ENCODE data around the gene BCL2L13. TPM values are rescaled to one million over a fixed set of nuclear protein-coding genes. Genes with fewer than 3 reads are reported as not detected.
A peak's percentile ranks its signal among the peaks of the same experiment; 100 is the strongest.

Gene BCL2L13
- total and polyA plus RNA-seq, 4 experiments from 2014 or later = 28.3 to 39.2 (median 32.8) TPM

- intact Hi-C loops (cut with micrococcal nuclease) = no loop called here
- Histone ChIP-seq H3K4me3 (ENCODE audit: low read length in 2 of 2) (no peak overlapping the region), H3K4me1 (ENCODE audit: insufficient read depth, low read length) (no peaks in the 10 kb centered on the region), H3K36me3 (ENCODE audit: insufficient read depth, low read length) (no peaks in the 10 kb centered on the region), H3K27me3 (ENCODE audit: insufficient read depth, low read length) (no peaks in the 10 kb centered on the region), H3K9me3 (ENCODE audit: control insufficient read depth in 1 of 2, low read length in 2 of 2) (no peaks in the 10 kb centered on the region), H3K27ac (ENCODE audit: low read depth, low read length) (no peak overlapping the region)
- Mint-ChIP-seq H3K9me3 (no peaks in the 10 kb centered on the region), H3K4me3 (no peak overlapping the region), H3K27me3 (no peaks in the 10 kb centered on the region), H3K27ac (peak overlapping the region in 1 of 7 donors; percentile 48), H3K4me1 (peaks cover 2 to 6% (median 3%) of the 10 kb centered on the region in 4 donors), H3K36me3 (peaks cover 19 to 39% of the 10 kb centered on the region in 2 donors)
- ChIA-PET POLR2A (ENCODE audit: partially characterized antibody) (no interaction called here), CTCF (ENCODE audit: partially characterized antibody) (interaction anchor here (1.1 kb wide), 1 partner anchor 42 kb away, joined by 3 read pairs; no protein-coding TSS in a partner anchor)
- DNase-seq = no peak
Observed at GRCh38 chr22:17699696-17700340, 61.3 kb downstream of the BCL2L13 start.

DNA sequence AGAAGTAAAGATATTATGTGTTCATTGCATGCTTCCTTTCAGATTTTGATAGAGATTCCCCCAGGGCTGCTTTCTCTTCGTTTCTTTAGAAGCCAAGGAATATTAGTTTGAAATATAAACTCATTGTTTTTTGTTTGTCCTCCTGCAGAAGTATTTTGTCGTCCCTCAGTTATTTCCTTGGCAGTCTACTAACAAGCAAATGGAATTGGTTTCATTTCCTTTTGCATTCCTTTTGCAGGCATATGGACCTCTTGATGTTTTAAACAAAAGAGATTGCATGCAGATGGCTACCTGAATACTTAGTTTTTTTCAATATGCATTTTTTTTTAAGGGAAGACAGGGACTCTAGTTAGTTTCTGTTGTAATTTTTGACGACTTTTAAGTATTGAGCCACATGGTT, 62.2 kb downstream of the BCL2L13 start:
- Mint-ChIP-seq H3K4me3 (no peak overlapping the region), H3K4me1 (peaks cover 4 to 9% (median 5%) of the 10 kb centered on the region in 4 donors), H3K27me3 (no peaks in the 10 kb centered on the region), H3K27ac (peak overlapping the region in 1 of 7 donors; percentile 22), H3K9me3 (no peaks in the 10 kb centered on the region), H3K36me3 (peaks cover 18 to 40% of the 10 kb centered on the region in 2 donors)
- H3K36me3 ChIP-seq (ENCODE audit: insufficient read depth, low read length) = no peaks in the 10 kb centered on the region
- H3K9me3 ChIP-seq (ENCODE audit: control insufficient read depth in 1 of 2, low read length in 2 of 2) = no peaks in the 10 kb centered on the region
- no peak overlapping the region for H3K27ac ChIP-seq (ENCODE audit: low read depth, low read length)
- no peak for DNase-seq
- intact Hi-C loops (cut with micrococcal nuclease) = no loop called here
- no peaks in the 10 kb centered on the region for H3K27me3 ChIP-seq (ENCODE audit: insufficient read depth, low read length)
- POLR2A ChIA-PET (ENCODE audit: partially characterized antibody) = no interaction called here
- CTCF ChIA-PET (ENCODE audit: partially characterized antibody) = no interaction called here
- H3K4me3 ChIP-seq (ENCODE audit: low read length in 2 of 2) = no peak overlapping the region
- H3K4me1 ChIP-seq (ENCODE audit: insufficient read depth, low read length) = peaks cover 2% of the 10 kb centered on the region

GRCh38 chr22:17703811-17704210, 65.3 kb downstream of the BCL2L13 start:
- no peak overlapping the region for H3K27ac ChIP-seq (ENCODE audit: low read depth, low read length)
- H3K4me3 ChIP-seq (ENCODE audit: low read length in 2 of 2) = no peak overlapping the region
- no peak overlapping the region for H3K27ac Mint-ChIP-seq

DNA sequence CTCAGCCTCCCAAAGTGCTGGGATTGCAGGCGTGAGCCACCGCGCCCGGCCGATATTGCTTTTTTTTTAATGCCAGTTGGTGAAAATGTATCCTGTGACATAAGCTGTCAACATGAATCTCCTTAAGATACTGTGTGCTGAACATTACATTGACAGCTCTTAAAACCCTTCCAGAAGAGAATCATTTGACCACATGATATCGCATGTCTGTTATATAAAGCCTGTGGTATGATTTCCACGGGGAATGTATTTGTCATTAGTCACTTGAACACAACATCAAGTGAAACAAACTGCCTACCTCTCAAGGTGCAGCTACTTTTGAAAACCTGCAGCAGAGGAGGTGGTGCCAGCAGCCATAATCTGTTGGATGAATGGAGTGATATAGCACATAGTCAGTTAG, 67.0 kb downstream of the BCL2L13 start:
- intact Hi-C loops (cut with micrococcal nuclease) = no loop called here
- peaks cover 11% of the 10 kb centered on the region for H3K4me1 ChIP-seq (ENCODE audit: insufficient read depth, low read length)
- H3K9me3 ChIP-seq (ENCODE audit: control insufficient read depth in 1 of 2, low read length in 2 of 2) = no peaks in the 10 kb centered on the region
- CTCF ChIA-PET (ENCODE audit: partially characterized antibody) = no interaction called here
- DNase-seq = no peak
- Mint-ChIP-seq H3K4me1 (peaks cover 9 to 19% (median 12%) of the 10 kb centered on the region in 4 donors), H3K27ac (peak overlapping the region in 5 of 7 donors; percentile 18 to 90 (median 47)), H3K27me3 (no peaks in the 10 kb centered on the region), H3K9me3 (no peaks in the 10 kb centered on the region), H3K36me3 (peaks cover 20 to 30% of the 10 kb centered on the region in 2 donors), H3K4me3 (peak overlapping the region in 5 of 8 donors; percentile 9 to 83 (median 25))
- H3K4me3 ChIP-seq (ENCODE audit: low read length in 2 of 2) = no peak overlapping the region
- H3K27ac ChIP-seq (ENCODE audit: low read depth, low read length) = no peak overlapping the region
- no peaks in the 10 kb centered on the region for H3K36me3 ChIP-seq (ENCODE audit: insufficient read depth, low read length)
- H3K27me3 ChIP-seq (ENCODE audit: insufficient read depth, low read length) = no peaks in the 10 kb centered on the region
- POLR2A ChIA-PET (ENCODE audit: partially characterized antibody) = no interaction called here

More at GRCh38 chr22:17703811-17704210, 65.3 kb downstream of the BCL2L13 start:
- H3K27me3 Mint-ChIP-seq = no peaks in the 10 kb centered on the region
- H3K9me3 Mint-ChIP-seq = no peaks in the 10 kb centered on the region
- H3K27me3 ChIP-seq (ENCODE audit: insufficient read depth, low read length) = no peaks in the 10 kb centered on the region
- intact Hi-C loops (cut with micrococcal nuclease) = no loop called here
- H3K36me3 Mint-ChIP-seq = peaks cover 19 to 36% of the 10 kb centered on the region in 2 donors
- H3K4me1 Mint-ChIP-seq = peaks cover 9 to 19% (median 13%) of the 10 kb centered on the region in 4 donors
- ChIA-PET CTCF (ENCODE audit: partially characterized antibody) (no interaction called here), POLR2A (ENCODE audit: partially characterized antibody) (no interaction called here)
- no peak for DNase-seq
- H3K4me3 Mint-ChIP-seq = no peak overlapping the region
- H3K4me1 ChIP-seq (ENCODE audit: insufficient read depth, low read length) = peaks cover 11% of the 10 kb centered on the region
- no peaks in the 10 kb centered on the region for H3K9me3 ChIP-seq (ENCODE audit: control insufficient read depth in 1 of 2, low read length in 2 of 2)
- H3K36me3 ChIP-seq (ENCODE audit: insufficient read depth, low read length) = no peaks in the 10 kb centered on the region

- no peaks in the 10 kb centered on the region for H3K36me3 ChIP-seq (ENCODE audit: insufficient read depth, low read length)
- no peaks in the 10 kb centered on the region for H3K27me3 Mint-ChIP-seq
- H3K4me1 ChIP-seq (ENCODE audit: insufficient read depth, low read length) = peaks cover 11% of the 10 kb centered on the region
- H3K9me3 ChIP-seq (ENCODE audit: control insufficient read depth in 1 of 2, low read length in 2 of 2) = no peaks in the 10 kb centered on the region
- peak; percentile 2 to 41 (median 11) for DNase-seq
- H3K27ac Mint-ChIP-seq = peak overlapping the region; percentile 30 to 91 (median 86)
- peak overlapping the region; percentile 56 to 88 (median 82) for H3K4me3 Mint-ChIP-seq
- CTCF ChIA-PET (ENCODE audit: partially characterized antibody) = no interaction called here
- no peak overlapping the region for H3K27ac ChIP-seq (ENCODE audit: low read depth, low read length)
- peaks cover 20 to 25% of the 10 kb centered on the region in 2 donors for H3K36me3 Mint-ChIP-seq
- H3K9me3 Mint-ChIP-seq = no peaks in the 10 kb centered on the region
- no peaks in the 10 kb centered on the region for H3K27me3 ChIP-seq (ENCODE audit: insufficient read depth, low read length)
- intact Hi-C loops (cut with micrococcal nuclease) = no loop called here
- no peak overlapping the region for H3K4me3 ChIP-seq (ENCODE audit: low read length in 2 of 2)
- POLR2A ChIA-PET (ENCODE audit: partially characterized antibody) = interaction anchor here (0.6 kb wide), 1 partner anchor 61 kb away, joined by 3 read pairs; no protein-coding TSS in a partner anchor
- H3K4me1 Mint-ChIP-seq = peaks cover 9 to 19% (median 12%) of the 10 kb centered on the region in 4 donors
Observed at GRCh38 chr22:17705951-17706900, 67.7 kb downstream of the BCL2L13 start.

GRCh38 chr22:17706947-17707346, 68.4 kb downstream of the BCL2L13 start:
- Mint-ChIP-seq H3K9me3 (no peaks in the 10 kb centered on the region), H3K4me3 (peak overlapping the region in 1 of 8 donors; percentile 4), H3K4me1 (peaks cover 9 to 19% (median 12%) of the 10 kb centered on the region in 4 donors), H3K36me3 (peaks cover 24 to 27% of the 10 kb centered on the region in 2 donors), H3K27ac (peak overlapping the region in 2 of 7 donors; percentile 33 to 53), H3K27me3 (no peaks in the 10 kb centered on the region)
- peaks cover 11% of the 10 kb centered on the region for H3K4me1 ChIP-seq (ENCODE audit: insufficient read depth, low read length)
- CTCF ChIA-PET (ENCODE audit: partially characterized antibody) = interaction anchor here (0.9 kb wide), 1 partner anchor 36 kb away, joined by 4 read pairs; no protein-coding TSS in a partner anchor
- no peaks in the 10 kb centered on the region for H3K9me3 ChIP-seq (ENCODE audit: control insufficient read depth in 1 of 2, low read length in 2 of 2)
- no peaks in the 10 kb centered on the region for H3K36me3 ChIP-seq (ENCODE audit: insufficient read depth, low read length)
- H3K27ac ChIP-seq (ENCODE audit: low read depth, low read length) = no peak overlapping the region
- POLR2A ChIA-PET (ENCODE audit: partially characterized antibody) = no interaction called here
- no peaks in the 10 kb centered on the region for H3K27me3 ChIP-seq (ENCODE audit: insufficient read depth, low read length)
- no peak overlapping the region for H3K4me3 ChIP-seq (ENCODE audit: low read length in 2 of 2)
- intact Hi-C loops (cut with micrococcal nuclease) = no loop called here
- DNase-seq = no peak

GRCh38 chr22:17707526-17707925, 69.0 kb downstream of the BCL2L13 start:
- POLR2A ChIA-PET (ENCODE audit: partially characterized antibody) = no interaction called here
- intact Hi-C loops (cut with micrococcal nuclease) = no loop called here
- no peak for DNase-seq
- H3K9me3 ChIP-seq (ENCODE audit: control insufficient read depth in 1 of 2, low read length in 2 of 2) = no peaks in the 10 kb centered on the region
- Mint-ChIP-seq H3K36me3 (peaks cover 26 to 28% of the 10 kb centered on the region in 2 donors), H3K27me3 (no peaks in the 10 kb centered on the region), H3K27ac (no peak overlapping the region), H3K4me1 (peaks cover 9 to 19% (median 12%) of the 10 kb centered on the region in 4 donors), H3K9me3 (no peaks in the 10 kb centered on the region), H3K4me3 (no peak overlapping the region)
- no peaks in the 10 kb centered on the region for H3K36me3 ChIP-seq (ENCODE audit: insufficient read depth, low read length)
- peaks cover 11% of the 10 kb centered on the region for H3K4me1 ChIP-seq (ENCODE audit: insufficient read depth, low read length)
- no peak overlapping the region for H3K4me3 ChIP-seq (ENCODE audit: low read length in 2 of 2)
- no peaks in the 10 kb centered on the region for H3K27me3 ChIP-seq (ENCODE audit: insufficient read depth, low read length)
- CTCF ChIA-PET (ENCODE audit: partially characterized antibody) = interaction anchor here (0.9 kb wide), 1 partner anchor 35 kb away, joined by 4 read pairs; no protein-coding TSS in a partner anchor
- no peak overlapping the region for H3K27ac ChIP-seq (ENCODE audit: low read depth, low read length)
